Natural killer cell (primary cell): ENCODE data around the gene PPEF1. TPM values are rescaled to one million over a fixed set of nuclear protein-coding genes. Genes with fewer than 3 reads are reported as not detected.

ENCODE experiments used
- ATAC-seq, 3 donors: fragments of 150-1000 bp in 2 of 3; fragments of 200-7000 bp in 1 of 3; cut with Tn5 transposase; 1 replicate in 1 of 3; 2 replicates in 2 of 3; pipeline ENCODE4 v1.10.0; 2021; ENCODE audit warnings: mild to moderate bottlenecking in 2 of 3, moderate library complexity in 2 of 3
- DNase-seq, 2 donors: peaks; one replicate each; pipeline versions ENCODE4 v3.0.0 to v3.0.0-alpha.2; 2013 to 2021; ENCODE audit warnings: mixed read lengths in 1 of 2
- H3K27ac ChIP-seq: one replicate; pipeline ENCODE4 v1.5.1; 2013; ENCODE audit warnings: mild to moderate bottlenecking, low read length
- H3K27me3 ChIP-seq: one replicate; pipeline ENCODE4 v1.6.1; 2013; ENCODE audit warnings: low read length; ENCODE audit not compliant: control insufficient read depth, insufficient read depth
- H3K36me3 ChIP-seq: one replicate; pipeline ENCODE4 v1.6.1; 2013; ENCODE audit warnings: low read length; ENCODE audit not compliant: control insufficient read depth, insufficient read depth
- H3K4me1 ChIP-seq: one replicate; pipeline ENCODE4 v1.6.1; 2013; ENCODE audit warnings: low read length; ENCODE audit not compliant: control insufficient read depth, insufficient read depth
- H3K4me3 ChIP-seq: one replicate; pipeline ENCODE4 v1.5.1; 2013; ENCODE audit warnings: low read length
- H3K9me3 ChIP-seq: one replicate; pipeline ENCODE4 v1.6.1; 2013; ENCODE audit warnings: low read length; ENCODE audit not compliant: control insufficient read depth, insufficient read depth
- H3K27ac Mint-ChIP-seq, 2 donors: one replicate each; pipeline ENCODE4 v1.8.0; 2022; ENCODE audit warnings: mild to moderate bottlenecking in 2 of 2, mixed read lengths in 2 of 2, moderate library complexity in 1 of 2
- H3K27me3 Mint-ChIP-seq, 2 donors: one replicate each; pipeline ENCODE4 v1.8.0; 2022; ENCODE audit warnings: low read depth in 2 of 2, mixed read lengths in 2 of 2
- H3K36me3 Mint-ChIP-seq: one replicate; pipeline ENCODE4 v1.8.0; 2022; ENCODE audit warnings: mixed read lengths
- H3K4me1 Mint-ChIP-seq, 2 donors: one replicate each; pipeline ENCODE4 v1.8.0; 2022; ENCODE audit warnings: mixed read lengths in 2 of 2
- H3K4me3 Mint-ChIP-seq: one replicate; pipeline ENCODE4 v1.8.0; 2022; ENCODE audit warnings: mild to moderate bottlenecking, moderate library complexity, mixed read lengths
- H3K9me3 Mint-ChIP-seq, 2 donors: one replicate each; pipeline ENCODE4 v1.8.0; 2022; ENCODE audit warnings: mixed read lengths in 2 of 2
- CTCF ChIP-seq: fragments of 200-600 bp; IDR thresholded peaks from one replicate; pipeline ENCODE4 v1.8.0; 2022; ENCODE audit warnings: antibody characterized with exemption
- WGBS: methylation state at CpG from one replicate; pipeline ENCODE4 v1.1.7; 2013; ENCODE audit warnings: missing lambda C conversion rate; ENCODE audit not compliant: insufficient coverage; 5-methylcytosine and 5-hydroxymethylcytosine counted together
- intact Hi-C: fragments of 100-400 bp; cut with micrococcal nuclease; formaldehyde crosslinking; loops from one replicate; pipeline ENCODE4 v1.14.2; 2022
- total RNA-seq, 4 donors: library from RNA; stranded (reverse); fragments of 120-200 nt in 1 of 4; gene quantifications; one replicate each; pipeline versions ENCODE4 v1.2.3 to v1.2.4, GENCODE V29; 2013 to 2022

Gene PPEF1
- total RNA-seq, 3 donors from 2014 or later (not counting 1 experiment from before 2014, with no cell fraction given): 0.49 to 1.9 TPM; not detected in 1

GRCh38 chrX:18855919-18856644 lies 148.6 kb downstream of the PPEF1 start:
- no peaks in the 10 kb centered on the region for H3K36me3 ChIP-seq
- H3K9me3 ChIP-seq: no peaks in the 10 kb centered on the region
- Mint-ChIP-seq H3K27ac (peak overlapping the region in 1 of 2 donors; percentile 56), H3K4me3 (peak overlapping the region; percentile 26), H3K4me1 (peaks cover 13 to 17% of the 10 kb centered on the region in 2 donors), H3K27me3 (no peaks in the 10 kb centered on the region), H3K9me3 (no peaks in the 10 kb centered on the region), H3K36me3 (no peaks in the 10 kb centered on the region)
- no peak overlapping the region for H3K4me3 ChIP-seq
- TF ChIP-seq CTCF: no peak
- H3K4me1 ChIP-seq: peaks cover 3% of the 10 kb centered on the region
- DNase-seq: peak in 1 of 2 donors; percentile 15
- no peak overlapping the region for H3K27ac ChIP-seq
- intact Hi-C loops: no loop called here
- 0% methylated on average over 1 of the region's 1 CpG for WGBS
- H3K27me3 ChIP-seq: no peaks in the 10 kb centered on the region
- ATAC-seq: peak in 2 of 3 donors; percentile 59 to 69

GRCh38 chrX:18856645-18856997 lies 149.2 kb downstream of the PPEF1 start:
- Histone ChIP-seq H3K27ac (no peak overlapping the region), H3K9me3 (no peaks in the 10 kb centered on the region), H3K36me3 (no peaks in the 10 kb centered on the region), H3K4me3 (no peak overlapping the region), H3K27me3 (no peaks in the 10 kb centered on the region), H3K4me1 (peaks cover 3% of the 10 kb centered on the region)
- Mint-ChIP-seq H3K9me3 (no peaks in the 10 kb centered on the region), H3K27ac (peak overlapping the region in 1 of 2 donors; percentile 56), H3K4me3 (peak overlapping the region; percentile 26), H3K27me3 (no peaks in the 10 kb centered on the region), H3K36me3 (no peaks in the 10 kb centered on the region), H3K4me1 (peaks cover 13 to 17% of the 10 kb centered on the region in 2 donors)
- DNase-seq (no peak), ATAC-seq (no peak)
- no CpG with 5 or more reads among the region's 1 CpG for WGBS
- intact Hi-C loops: no loop called here
- no peak for TF ChIP-seq CTCF

- Mint-ChIP-seq H3K4me3 (no peak overlapping the region), H3K27ac (no peak overlapping the region), H3K36me3 (no peaks in the 10 kb centered on the region), H3K27me3 (no peaks in the 10 kb centered on the region), H3K4me1 (peaks cover 8% of the 10 kb centered on the region in 2 donors), H3K9me3 (no peaks in the 10 kb centered on the region)
- no peaks in the 10 kb centered on the region for H3K36me3 ChIP-seq
- H3K4me1 ChIP-seq: peaks cover under 1% of the 10 kb centered on the region
- H3K9me3 ChIP-seq: no peaks in the 10 kb centered on the region
- no peak overlapping the region for H3K27ac ChIP-seq
- H3K27me3 ChIP-seq: no peaks in the 10 kb centered on the region
- WGBS: 92% methylated on average over 4 of the region's 5 CpGs
- TF ChIP-seq CTCF: no peak
- no peak for DNase-seq
- H3K4me3 ChIP-seq: no peak overlapping the region
- intact Hi-C loops: no loop called here
- no peak for ATAC-seq
Observed at GRCh38 chrX:18861511-18861910, 154.1 kb downstream of the PPEF1 start.
